ENCODE results near the gene FOXD1. TPM values are rescaled to one million over a fixed set of nuclear protein-coding genes. Genes with fewer than 3 reads are reported as not detected.
A peak's percentile ranks its signal among the peaks of the same experiment; 100 is the strongest.

The FOXD1 gene
- total RNA-seq, 1 experiment from 2014 or later: 7.8 TPM

- no TSS peak for BruUV-seq (replicated peaks)
- Mint-ChIP-seq H3K4me1 (ENCODE audit: low read depth, unreplicated experiment) (peaks cover 10% of the 10 kb centered on the region), H3K27ac (ENCODE audit: unreplicated experiment) (no peak overlapping the region), H3K27me3 (ENCODE audit: unreplicated experiment) (peaks cover 43% of the 10 kb centered on the region), H3K4me3 (ENCODE audit: low read depth, unreplicated experiment) (peak overlapping the region; percentile 76), H3K36me3 (ENCODE audit: insufficient read depth, unreplicated experiment) (peaks cover 33% of the 10 kb centered on the region), H3K9me3 (ENCODE audit: low read depth, unreplicated experiment) (no peaks in the 10 kb centered on the region)
- CTCF ChIA-PET: interaction anchor here (0.6 to 1.8 kb wide), 18 partner anchors 8 to 514 kb away, joined by 3 to 27 read pairs (median 4); no protein-coding TSS in a partner anchor
- peak; percentile 87 for TF ChIP-seq CTCF (IDR thresholded peaks at IDR 0.05; ENCODE audit: unreplicated experiment)
- DNase-seq: peak; percentile 90
- intact Hi-C loops (cut with micrococcal nuclease; ENCODE audit: unreplicated experiment): loop anchor here (5.0 kb wide), 4 partner anchors 46 to 369 kb away; partner anchors contain the start of gene BTF3
These were observed 2.9 kb upstream of the FOXD1 start for GRCh38 chr5:73451224-73452130.

- H3K9me3 Mint-ChIP-seq (ENCODE audit: low read depth, unreplicated experiment): no peaks in the 10 kb centered on the region
- intact Hi-C loops (cut with micrococcal nuclease; ENCODE audit: unreplicated experiment): loop anchor here (5.0 kb wide), 4 partner anchors 47 to 368 kb away; partner anchors contain the start of gene BTF3
- peaks cover 43% of the 10 kb centered on the region for H3K27me3 Mint-ChIP-seq (ENCODE audit: unreplicated experiment)
- peaks cover 36% of the 10 kb centered on the region for H3K36me3 Mint-ChIP-seq (ENCODE audit: insufficient read depth, unreplicated experiment)
- H3K4me1 Mint-ChIP-seq (ENCODE audit: low read depth, unreplicated experiment): peaks cover 10% of the 10 kb centered on the region
- TF ChIP-seq CTCF (IDR thresholded peaks at IDR 0.05; ENCODE audit: unreplicated experiment): no peak
- H3K4me3 Mint-ChIP-seq (ENCODE audit: low read depth, unreplicated experiment): peak overlapping the region; percentile 76
- CTCF ChIA-PET: interaction anchor here (0.7 to 1.8 kb wide), 10 partner anchors 13 to 363 kb away, joined by 3 to 27 read pairs (median 4); no protein-coding TSS in a partner anchor
- BruUV-seq (replicated peaks): no TSS peak
- DNase-seq: no peak
- H3K27ac Mint-ChIP-seq (ENCODE audit: unreplicated experiment): no peak overlapping the region
These were observed 2.2 kb upstream of the FOXD1 start for GRCh38 chr5:73450672-73451223.

- DNase-seq: no peak
- Mint-ChIP-seq H3K4me3 (ENCODE audit: low read depth, unreplicated experiment) (peak overlapping the region; percentile 76), H3K27me3 (ENCODE audit: unreplicated experiment) (peaks cover 43% of the 10 kb centered on the region), H3K9me3 (ENCODE audit: low read depth, unreplicated experiment) (no peaks in the 10 kb centered on the region), H3K27ac (ENCODE audit: unreplicated experiment) (no peak overlapping the region), H3K36me3 (ENCODE audit: insufficient read depth, unreplicated experiment) (peaks cover 36% of the 10 kb centered on the region), H3K4me1 (ENCODE audit: low read depth, unreplicated experiment) (peaks cover 10% of the 10 kb centered on the region)
- intact Hi-C loops (cut with micrococcal nuclease; ENCODE audit: unreplicated experiment): loop anchor here (5.0 kb wide), 4 partner anchors 47 to 368 kb away; partner anchors contain the start of gene BTF3
- no peak for TF ChIP-seq CTCF (IDR thresholded peaks at IDR 0.05; ENCODE audit: unreplicated experiment)
- BruUV-seq (replicated peaks): no TSS peak
- CTCF ChIA-PET: interaction anchor here (1.8 kb wide), 1 partner anchor 46 kb away, joined by 9 read pairs; no protein-coding TSS in a partner anchor
These were observed 1.6 kb upstream of the FOXD1 start for GRCh38 chr5:73450137-73450536.

Data from Calu3 (cell line).